HG03097 (cell line): ENCODE data around the gene CCDC15.

Experiments used
- ATAC-seq: cut with Tn5 transposase; IDR thresholded peaks from one replicate; pipeline ENCODE4 v1.9.1; 2021; ENCODE audit not compliant: unreplicated experiment, low FRiP score

CCDC15 gene

DNA sequence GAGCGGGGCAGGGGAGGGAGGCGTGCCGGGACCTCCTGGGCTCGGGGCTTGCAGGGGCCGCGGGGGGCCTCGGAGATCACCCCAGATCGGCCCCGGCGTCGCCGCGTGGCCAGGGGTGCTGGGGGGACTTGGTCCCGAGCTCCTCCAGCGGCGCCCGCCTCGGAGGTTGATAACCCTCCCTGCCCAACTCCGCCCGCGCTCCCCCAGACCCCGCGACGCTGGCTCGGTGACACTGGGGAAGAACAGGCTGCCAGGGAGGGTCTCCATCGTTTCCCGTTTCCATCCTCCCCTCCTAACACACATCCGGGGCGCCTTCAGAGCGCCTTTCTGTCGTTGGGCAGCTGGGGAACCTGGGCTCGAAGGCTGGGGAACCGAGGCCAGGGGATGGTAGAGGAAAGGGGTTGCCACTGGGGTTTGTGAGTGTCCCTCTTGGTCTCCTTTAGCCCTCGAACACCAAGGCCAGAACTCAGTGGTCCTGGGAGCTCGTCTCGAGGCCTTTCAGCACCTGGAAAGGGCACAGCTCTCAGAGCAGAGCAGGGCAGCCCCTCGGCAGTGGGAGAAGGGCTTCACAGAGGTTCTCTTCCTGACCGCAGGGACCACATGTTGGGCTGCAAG lies 109.5 kb downstream of the CCDC15 start:
- peak; percentile 22 for ATAC-seq

- no peak for ATAC-seq
Observed at GRCh38 chr11:125064070-125064469, 110.1 kb downstream of the CCDC15 start.

- ATAC-seq, result no peak
Observed at GRCh38 chr11:125068368-125068767, 114.4 kb downstream of the CCDC15 start.

GRCh38 chr11:125069008-125069407 lies 115.0 kb downstream of the CCDC15 start:
- ATAC-seq, result no peak

- no peak for ATAC-seq
Observed at GRCh38 chr11:125069796-125070195, 115.8 kb downstream of the CCDC15 start.

- peak; percentile 70 for ATAC-seq
Observed at GRCh38 chr11:125070699-125071254, 116.8 kb downstream of the CCDC15 start.

GRCh38 chr11:125071435-125071834 lies 117.4 kb downstream of the CCDC15 start:
- no peak for ATAC-seq

- no peak for ATAC-seq
Observed at GRCh38 chr11:125071846-125072217, 117.8 kb downstream of the CCDC15 start.

- peak; percentile 77 for ATAC-seq
Observed at GRCh38 chr11:125072218-125072960, 118.4 kb downstream of the CCDC15 start.

DNA sequence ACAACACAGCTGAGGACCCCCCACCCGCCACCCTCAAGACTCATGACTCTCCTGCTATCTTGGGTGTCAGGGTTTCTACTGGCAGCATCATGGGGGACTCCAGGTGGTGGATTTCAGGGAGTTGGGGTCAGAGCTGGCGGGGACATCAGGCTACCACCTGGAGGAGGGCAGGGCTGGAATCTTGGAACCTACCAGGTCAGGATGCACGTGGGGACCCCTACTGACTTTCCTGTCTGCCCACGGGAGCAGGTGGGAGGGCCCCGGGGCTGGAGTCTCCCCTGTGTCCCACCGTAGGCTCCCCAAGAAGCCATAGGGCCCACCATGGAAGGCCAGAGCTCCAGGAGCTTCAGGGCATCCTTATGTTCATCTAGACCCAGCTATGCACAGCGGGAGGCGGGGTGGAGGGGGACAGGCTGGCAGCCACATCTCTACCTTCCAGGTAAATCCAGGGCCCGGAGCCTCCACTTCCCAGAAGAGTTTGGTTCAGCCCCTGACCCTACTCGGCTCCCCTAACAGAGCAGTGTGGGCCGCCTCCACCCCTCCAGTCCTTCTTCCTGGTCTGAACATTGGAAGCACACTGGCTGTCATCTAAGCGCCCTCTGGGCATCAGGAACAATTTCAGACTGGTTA lies 119.1 kb downstream of the CCDC15 start:
- no peak for ATAC-seq

DNA sequence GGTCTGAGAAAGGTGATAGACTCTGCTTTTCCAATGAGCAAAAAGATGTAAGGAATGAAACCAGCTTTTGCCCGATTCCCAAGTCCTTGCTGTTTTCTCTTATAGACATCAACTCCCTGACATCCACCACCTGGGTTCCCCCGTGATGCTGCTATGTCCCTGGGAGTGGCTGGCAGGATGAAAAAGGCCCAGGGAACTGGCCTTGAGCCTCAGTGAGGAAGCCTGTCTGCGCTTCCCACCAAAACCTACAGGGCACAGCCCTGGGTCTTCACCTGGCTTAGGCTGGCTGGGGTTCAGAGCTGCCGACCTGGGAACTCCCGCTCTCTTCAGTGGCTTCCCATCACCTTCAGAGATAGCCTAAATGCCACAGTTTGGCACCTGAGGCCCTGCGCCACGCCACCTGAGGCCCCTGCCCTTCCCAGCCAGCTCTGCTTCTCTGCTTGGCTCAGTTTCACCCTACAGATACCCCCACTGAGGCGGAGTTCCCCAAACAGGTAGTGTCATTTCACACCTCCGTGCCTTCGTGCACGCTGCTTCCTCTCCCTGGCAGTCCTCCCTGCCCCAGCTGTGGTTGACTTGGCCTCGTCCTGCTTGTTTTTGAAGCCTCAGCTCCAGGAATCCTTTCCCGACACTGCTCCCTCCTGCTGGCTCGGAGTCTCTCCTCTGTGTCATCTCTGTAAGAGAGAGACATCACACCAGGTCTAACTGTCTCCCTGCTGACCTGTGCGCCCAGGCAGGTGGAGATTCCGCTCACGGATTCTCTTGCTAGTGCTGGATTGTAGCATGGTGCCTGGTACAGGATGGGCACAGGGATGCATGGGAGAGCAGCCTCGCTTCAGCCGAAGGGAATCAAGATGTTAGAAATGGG lies 119.8 kb downstream of the CCDC15 start:
- no peak for ATAC-seq

- ATAC-seq, result no peak
Observed at GRCh38 chr11:125074511-125075241, 120.7 kb downstream of the CCDC15 start.

GRCh38 chr11:125075242-125075625 lies 121.2 kb downstream of the CCDC15 start:
- no peak for ATAC-seq

- no peak for ATAC-seq
Observed at GRCh38 chr11:125075900-125076317, 121.9 kb downstream of the CCDC15 start.

GRCh38 chr11:125076378-125076945 lies 122.5 kb downstream of the CCDC15 start:
- ATAC-seq, result no peak

- ATAC-seq, result no peak
Observed at GRCh38 chr11:125078016-125078415, 124.0 kb downstream of the CCDC15 start.

GRCh38 chr11:125078516-125079140 lies 124.6 kb downstream of the CCDC15 start:
- no peak for ATAC-seq

GRCh38 chr11:125079151-125079877 lies 125.3 kb downstream of the CCDC15 start:
- no peak for ATAC-seq
